SK-N-SH treated with all-trans-retinoic acid at 6 μM for 48 hours (cell line): ENCODE data around the gene PDE9A.

Experiments used
- ARNTL ChIP-seq: fragments of 450-650 bp; formaldehyde crosslinking; IDR thresholded peaks from 2 replicates; pipeline ENCODE4 v1.5.0; 2020; ENCODE audit warnings: low read depth, mild to moderate bottlenecking, moderate library complexity, borderline replicate concordance
- BACH2 ChIP-seq: fragments of 250-450 bp; sonication (Bioruptor Pico); IDR thresholded peaks from 2 replicates; pipeline ENCODE4 v1.9.0; 2021; ENCODE audit warnings: mild to moderate bottlenecking, borderline replicate concordance
- CSDC2 ChIP-seq: fragments of 250-450 bp; sonication (Bioruptor Pico); IDR thresholded peaks from 2 replicates; pipeline ENCODE4 v1.5.0; 2020; ENCODE audit warnings: mild to moderate bottlenecking, moderate library complexity
- CSRNP3 ChIP-seq: fragments of 250-450 bp; sonication (Bioruptor Pico); IDR thresholded peaks from 2 replicates; pipeline ENCODE4 v1.5.1; 2021; ENCODE audit warnings: mild to moderate bottlenecking, moderate library complexity
- ESRRG ChIP-seq: fragments of 250-450 bp; sonication (Bioruptor Pico); IDR thresholded peaks from 2 replicates; pipeline ENCODE4 v1.6.1; 2021; ENCODE audit warnings: mild to moderate bottlenecking
- GLIS3 ChIP-seq: fragments of 250-450 bp; sonication (Bioruptor Pico); IDR thresholded peaks from 2 replicates; pipeline ENCODE4 v1.5.0; 2020; ENCODE audit warnings: mild to moderate bottlenecking, moderate library complexity
- PATZ1 ChIP-seq: fragments of 250-450 bp; sonication (Bioruptor Pico); IDR thresholded peaks from 2 replicates; pipeline ENCODE4 v1.8.0; 2020; ENCODE audit warnings: mild to moderate bottlenecking, moderate library complexity, borderline replicate concordance
- PPARA ChIP-seq: fragments of 250-450 bp; sonication (Bioruptor Pico); IDR thresholded peaks from 2 replicates; pipeline ENCODE4 v1.5.0; 2020; ENCODE audit warnings: mild to moderate bottlenecking, borderline replicate concordance
- TOX ChIP-seq: fragments of 250-450 bp; sonication (Bioruptor Pico); IDR thresholded peaks from 2 replicates; pipeline ENCODE4 v1.8.0; 2021; ENCODE audit warnings: mild to moderate bottlenecking, moderate library complexity, borderline replicate concordance
- ZC3H10 ChIP-seq: fragments of 250-450 bp; sonication (Bioruptor Pico); IDR thresholded peaks from 2 replicates; pipeline ENCODE4 v1.5.1; 2021; ENCODE audit warnings: mild to moderate bottlenecking, moderate library complexity
- ZFP30 ChIP-seq: fragments of 450-650 bp; formaldehyde crosslinking; IDR thresholded peaks from 2 replicates; pipeline ENCODE4 v1.5.0; 2022; ENCODE audit warnings: mild to moderate bottlenecking, moderate library complexity
- ZNF8 ChIP-seq: fragments of 450-650 bp; formaldehyde crosslinking; IDR thresholded peaks from 2 replicates; pipeline ENCODE4 v1.5.0; 2020; ENCODE audit warnings: mild to moderate bottlenecking, moderate library complexity

GRCh38 chr21:42724226-42724920, 71.0 kb downstream of the PDE9A start:
- no peak for TF ChIP-seq ZC3H10
- TF ChIP-seq BACH2 (CRISPR knock-in tag): no peak
- no peak for TF ChIP-seq PPARA
- no peak for TF ChIP-seq CSRNP3 (CRISPR knock-in tag)
- no peak for TF ChIP-seq ARNTL (CRISPR knock-in tag)
- no peak for TF ChIP-seq TOX
- TF ChIP-seq CSDC2 (CRISPR knock-in tag): no peak
- TF ChIP-seq PATZ1 (CRISPR knock-in tag): no peak
- no peak for TF ChIP-seq GLIS3 (CRISPR knock-in tag)
- no peak for TF ChIP-seq ZNF8 (CRISPR knock-in tag)
- TF ChIP-seq ZFP30 (CRISPR knock-in tag): no peak
- no peak for TF ChIP-seq ESRRG (CRISPR knock-in tag)
